GM10266 (cell line): Measurements from ENCODE around the gene KANTR.
A peak's percentile ranks its signal among the peaks of the same experiment; 100 is the strongest.

ENCODE experiments used
- DNase-seq: peaks from one replicate; pipeline ENCODE4 v3.0.0; 2012; ENCODE audit errors: extremely low spot score
- TF ChIP-seq, protein P1 (sequence below): IDR thresholded peaks from 2 replicates; pipeline ENCODE4 v1.5.1; 2012; ENCODE audit warnings: mild to moderate bottlenecking, low read depth; ENCODE audit not compliant: control insufficient read depth, insufficient read depth; ENCODE audit errors: missing control alignments

KANTR gene

DNA sequence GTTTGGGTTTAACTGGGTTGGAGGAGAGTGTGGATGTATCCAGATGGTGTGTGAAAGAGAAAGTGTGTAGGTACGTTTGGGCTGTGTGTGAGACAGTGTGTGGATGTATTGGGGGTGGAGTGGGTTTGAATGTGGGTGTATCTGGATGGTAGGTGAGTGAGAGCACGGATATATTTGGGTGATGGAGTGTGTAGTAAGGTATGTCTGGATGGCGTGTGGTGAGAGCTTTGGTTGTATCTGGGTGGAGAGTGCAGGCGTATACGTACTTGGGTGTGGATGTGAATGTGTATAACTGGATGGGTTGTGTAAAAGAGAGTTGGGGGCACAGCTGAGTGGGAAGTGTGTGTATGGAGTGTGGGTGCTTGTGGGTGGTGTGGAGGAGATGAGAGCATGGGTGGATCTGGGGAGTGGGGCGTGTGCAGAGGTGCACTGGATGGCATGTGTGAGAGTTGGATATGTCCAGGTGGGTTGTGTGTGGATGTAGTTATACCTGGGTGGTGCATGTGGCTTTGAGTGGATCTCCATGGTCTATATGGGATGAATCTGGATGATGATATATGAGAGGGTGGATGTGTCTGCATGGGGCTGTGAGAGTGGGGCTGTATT lies 38.6 kb upstream of the KANTR start:
- DNase-seq, result no peak
- TF ChIP-seq, protein P1, sequence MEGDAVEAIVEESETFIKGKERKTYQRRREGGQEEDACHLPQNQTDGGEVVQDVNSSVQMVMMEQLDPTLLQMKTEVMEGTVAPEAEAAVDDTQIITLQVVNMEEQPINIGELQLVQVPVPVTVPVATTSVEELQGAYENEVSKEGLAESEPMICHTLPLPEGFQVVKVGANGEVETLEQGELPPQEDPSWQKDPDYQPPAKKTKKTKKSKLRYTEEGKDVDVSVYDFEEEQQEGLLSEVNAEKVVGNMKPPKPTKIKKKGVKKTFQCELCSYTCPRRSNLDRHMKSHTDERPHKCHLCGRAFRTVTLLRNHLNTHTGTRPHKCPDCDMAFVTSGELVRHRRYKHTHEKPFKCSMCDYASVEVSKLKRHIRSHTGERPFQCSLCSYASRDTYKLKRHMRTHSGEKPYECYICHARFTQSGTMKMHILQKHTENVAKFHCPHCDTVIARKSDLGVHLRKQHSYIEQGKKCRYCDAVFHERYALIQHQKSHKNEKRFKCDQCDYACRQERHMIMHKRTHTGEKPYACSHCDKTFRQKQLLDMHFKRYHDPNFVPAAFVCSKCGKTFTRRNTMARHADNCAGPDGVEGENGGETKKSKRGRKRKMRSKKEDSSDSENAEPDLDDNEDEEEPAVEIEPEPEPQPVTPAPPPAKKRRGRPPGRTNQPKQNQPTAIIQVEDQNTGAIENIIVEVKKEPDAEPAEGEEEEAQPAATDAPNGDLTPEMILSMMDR, result no peak

DNA sequence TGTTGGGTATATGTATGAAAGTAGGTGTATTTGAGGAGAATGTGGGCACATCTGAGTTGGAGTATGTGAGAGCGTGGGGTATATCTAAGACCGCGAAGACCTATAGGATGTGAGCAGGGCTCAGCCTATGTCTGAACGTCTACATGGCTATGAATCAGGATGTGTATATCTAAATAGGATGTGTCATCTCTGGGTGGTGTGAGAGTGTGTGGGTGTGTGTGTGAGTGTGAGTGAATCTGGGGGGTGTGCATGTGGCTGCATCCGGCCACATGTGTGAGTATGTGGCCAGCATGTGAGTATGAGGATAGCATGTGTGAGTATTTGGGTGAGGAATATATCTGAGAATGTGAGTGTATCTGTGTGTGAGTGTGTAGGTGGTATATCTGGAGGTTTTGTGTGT lies 37.6 kb upstream of the KANTR start:
- no peak for DNase-seq
- TF ChIP-seq, protein P1, result no peak

DNA sequence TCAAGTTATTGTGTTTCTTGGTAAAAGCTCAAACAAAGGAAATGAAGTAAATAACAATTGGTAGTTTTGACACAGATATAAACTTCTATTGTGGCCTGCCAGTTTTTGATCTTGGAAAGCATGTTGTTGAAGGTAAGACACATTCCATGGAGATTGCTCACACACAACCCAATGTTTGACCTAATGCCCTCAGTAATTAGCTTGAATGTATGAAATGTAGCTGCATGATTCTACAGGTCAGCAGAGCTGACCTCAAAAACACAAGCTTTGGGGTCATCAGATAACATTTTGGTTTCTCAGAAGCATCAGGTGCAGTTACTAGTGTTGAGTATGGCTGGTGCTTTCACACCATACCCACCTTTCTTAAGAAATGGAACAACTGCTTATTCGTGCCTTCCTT lies 28.8 kb upstream of the KANTR start:
- TF ChIP-seq, protein P1, result no peak
- DNase-seq, result no peak

DNA sequence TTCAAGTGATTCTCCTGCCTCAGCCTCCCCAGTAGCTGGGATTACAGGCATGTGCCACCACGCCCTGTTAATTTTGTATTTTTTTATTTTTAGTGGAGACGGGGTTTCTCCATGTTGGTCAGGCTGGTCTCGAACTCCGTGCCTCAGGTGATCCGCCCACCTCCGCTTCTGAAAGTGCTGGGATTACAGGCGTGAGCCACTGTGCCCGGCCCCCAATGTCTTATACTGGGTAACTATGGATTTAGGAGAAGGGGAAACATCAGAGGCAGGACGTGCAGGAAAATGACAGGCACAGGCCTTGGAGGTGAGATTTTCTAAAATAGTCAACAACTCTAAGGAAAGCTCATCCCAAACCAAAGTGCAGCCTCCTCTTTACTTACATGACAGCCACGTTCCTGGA lies 22.9 kb upstream of the KANTR start:
- DNase-seq, result no peak
- TF ChIP-seq, protein P1, result no peak

DNA sequence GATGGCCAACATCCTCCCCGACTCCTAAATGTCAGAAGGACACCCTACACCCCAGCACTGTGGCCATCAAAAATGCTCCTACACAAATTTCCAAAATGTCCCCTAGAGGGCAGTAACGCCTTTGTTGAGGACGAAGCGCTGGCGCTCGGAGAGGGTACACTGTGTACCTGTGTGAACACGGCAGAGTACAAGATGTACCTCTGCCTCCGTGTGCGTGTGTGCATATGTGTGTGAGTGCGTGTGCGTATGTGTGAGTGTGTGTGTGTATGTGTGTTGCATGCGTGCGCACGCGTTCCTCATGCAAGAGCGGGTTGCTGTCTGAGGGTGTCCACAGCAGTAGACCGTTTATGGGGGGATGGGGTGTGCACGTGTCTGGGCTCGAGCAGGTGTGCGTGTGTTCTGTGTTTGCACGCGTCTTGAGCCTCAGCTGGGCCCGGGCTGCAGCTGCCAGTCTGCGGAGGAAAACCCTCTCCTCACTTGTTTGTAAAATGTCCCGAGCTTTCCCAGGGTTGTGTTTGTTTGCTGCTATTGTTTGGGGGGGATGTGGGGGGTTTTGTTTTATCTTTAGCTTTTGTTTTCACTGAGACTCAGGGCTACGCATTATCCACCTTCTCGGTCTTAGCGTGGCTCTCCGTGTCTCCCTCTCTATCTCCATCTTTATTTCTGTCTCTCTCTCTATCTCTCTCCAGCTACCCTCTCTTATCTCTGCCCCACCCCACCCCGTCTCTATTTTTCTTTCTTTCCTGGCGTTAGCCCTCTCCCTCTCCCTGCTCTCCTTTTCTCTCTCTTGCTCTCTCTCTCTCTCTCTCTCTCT lies 22.1 kb upstream of the KANTR start:
- DNase-seq, result peak; percentile 59
- TF ChIP-seq, protein P1, result peak; percentile 52

DNA sequence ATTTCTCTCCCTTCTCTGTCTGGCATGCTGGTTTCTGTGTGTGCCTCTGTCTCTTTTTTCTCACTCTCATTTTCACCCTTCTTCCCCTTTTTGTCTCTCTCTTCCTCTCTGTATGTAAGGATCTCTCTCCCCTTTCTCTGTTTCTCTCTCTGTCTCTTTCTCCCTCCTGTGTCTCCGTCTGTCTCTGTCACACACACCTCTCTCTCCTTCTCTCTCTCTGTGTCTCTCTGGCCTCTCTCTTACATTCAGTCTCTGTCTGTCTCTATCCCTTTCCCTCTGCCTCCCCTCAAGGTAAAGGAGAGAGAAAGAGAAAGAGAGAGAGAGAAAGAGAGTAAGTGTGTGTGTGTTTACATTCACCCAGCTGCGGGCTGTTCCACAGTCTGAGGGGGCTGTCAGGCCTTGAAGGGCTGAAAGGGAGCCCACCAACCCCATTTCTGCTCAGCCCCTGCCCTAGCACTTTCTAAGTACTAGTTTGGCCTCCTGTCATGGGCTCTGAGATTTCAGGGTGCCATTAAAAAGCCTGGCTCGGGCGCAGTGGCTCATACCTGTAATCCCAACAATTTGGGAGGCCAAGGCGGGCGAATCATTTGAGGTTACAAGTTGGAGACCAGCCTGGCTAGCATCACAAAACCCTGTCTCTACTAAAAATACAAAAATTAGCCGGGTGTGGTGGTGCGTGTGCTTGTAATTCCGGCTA lies 21.4 kb upstream of the KANTR start:
- no peak for DNase-seq
- TF ChIP-seq, protein P1, result no peak
